Measurements from ENCODE around the gene RASD2.

RASD2 gene

GRCh38 chr22:35601743-35602615 is 61.3 kb downstream of the RASD2 start:
- no peak for DNase-seq (ENCODE audit: low read depth, low spot score)

Measured in smooth muscle cell of the brain vasculature (primary cell).